H1 (cell line): ENCODE measurements around the gene ARID1B. TPM values are rescaled to one million over a fixed set of nuclear protein-coding genes. Genes with fewer than 3 reads are reported as not detected.

Experiments used
- CTCF ChIA-PET: fragments of 300-600 bp; sonication (Branson Sonifier 250); formaldehyde crosslinking; loops from one replicate; lab custom pipeline; 2021; ENCODE audit not compliant: partially characterized antibody; lab: Charles Lee
- POLR2A ChIA-PET: fragments of 300-600 bp; sonication (Branson Sonifier 250); formaldehyde crosslinking; loops from one replicate; lab custom pipeline; 2021; ENCODE audit warnings: inconsistent platforms; ENCODE audit not compliant: partially characterized antibody; lab: Charles Lee
- DNase-seq, 2 experiments: peaks; one replicate each; pipeline versions ENCODE4 v3.0.0 to v3.0.0-alpha.2; 2010 to 2022; ENCODE audit warnings: low spot score in 2 of 2, low read depth in 1 of 2, mixed read lengths in 1 of 2
- FAIRE-seq: peaks from 2 replicates; lab custom pipeline; 2011; peaks lifted over from hg19 to GRCh38; lab: Jason Lieb, UNC
- H2AFZ ChIP-seq: 2 replicates; pipeline ENCODE4 v1.8.1; 2012; ENCODE audit warnings: low read length, inconsistent platforms
- H2AK5ac ChIP-seq: 2 replicates; pipeline ENCODE4 v1.6.1; 2013; ENCODE audit warnings: low read depth, low read length
- H2BK120ac ChIP-seq: replicated peaks from 2 replicates; pipeline ENCODE3; 2013; ENCODE audit warnings: low read depth, low read length, inconsistent platforms
- H2BK12ac ChIP-seq: 2 replicates; pipeline ENCODE4 v1.6.1; 2013; ENCODE audit warnings: low read depth, low read length
- H2BK15ac ChIP-seq: 2 replicates; pipeline ENCODE4 v1.6.1; 2013; ENCODE audit warnings: low read length
- H2BK20ac ChIP-seq: 2 replicates; pipeline ENCODE4 v1.6.1; 2013; ENCODE audit warnings: low read length
- H2BK5ac ChIP-seq: 2 replicates; pipeline ENCODE4 v1.6.1; 2013; ENCODE audit warnings: low read depth, low read length
- H3K14ac ChIP-seq: 2 replicates; pipeline ENCODE4 v1.6.1; 2013; ENCODE audit warnings: inconsistent platforms; ENCODE audit not compliant: insufficient read length
- H3K18ac ChIP-seq: 2 replicates; pipeline ENCODE4 v1.6.1; 2013; ENCODE audit warnings: low read length; ENCODE audit errors: extremely low read depth
- H3K23ac ChIP-seq: 2 replicates; pipeline ENCODE4 v1.6.1; 2013; ENCODE audit warnings: inconsistent platforms; ENCODE audit not compliant: insufficient read length
- H3K23me2 ChIP-seq: 2 replicates; pipeline ENCODE4 v1.6.1; 2013; ENCODE audit warnings: low read depth, low read length
- H3K27ac ChIP-seq: 2 replicates; pipeline ENCODE4 v1.6.1; 2011; ENCODE audit warnings: low read depth, low read length, inconsistent platforms
- H3K27me3 ChIP-seq, 4 experiments: replicated peaks in 1 of 4; 1 replicate in 1 of 4; 2 replicates in 3 of 4; pipeline versions ENCODE4 v1.6.1 to v1.8.1; 2011 to 2013; ENCODE audit warnings: low read length in 3 of 4, mild to moderate bottlenecking in 3 of 4, inconsistent platforms in 2 of 4, mixed read lengths in 2 of 4, moderate library complexity in 1 of 4; ENCODE audit not compliant: control insufficient read depth in 3 of 4, insufficient read depth in 3 of 4; ENCODE audit errors: extremely low read depth in 1 of 4
- H3K36me3 ChIP-seq, 4 experiments: 2 replicates each; pipeline versions ENCODE4 v1.6.1 to v1.8.1; 2011 to 2013; ENCODE audit warnings: mild to moderate bottlenecking in 4 of 4, low read length in 3 of 4, moderate library complexity in 2 of 4, control low read depth in 1 of 4, inconsistent platforms in 1 of 4; ENCODE audit not compliant: insufficient read depth in 4 of 4, control insufficient read depth in 2 of 4
- H3K4ac ChIP-seq: replicated peaks from 2 replicates; pipeline ENCODE3; 2013; ENCODE audit warnings: low read length, low read depth, mixed read lengths, inconsistent platforms; ENCODE audit not compliant: insufficient read length
- H3K4me1 ChIP-seq, 4 experiments: replicated peaks in 1 of 4; 1 replicate in 1 of 4; 2 replicates in 3 of 4; pipeline versions ENCODE4 v1.6.1 to v1.8.1; 2011 to 2013; ENCODE audit warnings: low read length in 3 of 4, inconsistent platforms in 2 of 4, mixed read lengths in 1 of 4; ENCODE audit not compliant: insufficient read depth in 4 of 4, control insufficient read depth in 3 of 4
- H3K4me2 ChIP-seq, 2 experiments: 2 replicates each; pipeline versions ENCODE4 v1.6.1 to v1.8.1; 2011 to 2013; ENCODE audit warnings: low read depth in 2 of 2, low read length in 2 of 2, control low read depth in 1 of 2, inconsistent platforms in 1 of 2, mild to moderate bottlenecking in 1 of 2; ENCODE audit not compliant: insufficient read depth in 1 of 2
- H3K4me3 ChIP-seq, 4 experiments: fragments of 200-600, 300-600 bp in 1 of 4; sonication (generic), shearing (Covaris generic), sonication (Bioruptor Twin) in 1 of 4; 2 replicates each; pipeline versions ENCODE4 v1.5.1 to v1.8.1; 2011 to 2016; ENCODE audit warnings: low read length in 4 of 4, low read depth in 3 of 4, control low read depth in 2 of 4, inconsistent platforms in 2 of 4, mild to moderate bottlenecking in 2 of 4, mixed read lengths in 1 of 4, moderate library complexity in 1 of 4; ENCODE audit not compliant: insufficient read depth in 2 of 4; ENCODE audit errors: extremely low read depth in 1 of 4
- H3K56ac ChIP-seq: replicated peaks from 2 replicates; pipeline ENCODE3; 2013; ENCODE audit warnings: low read depth, mild to moderate bottlenecking, mixed read lengths, low read length, inconsistent platforms; ENCODE audit not compliant: insufficient read length
- H3K79me1 ChIP-seq: 2 replicates; pipeline ENCODE4 v1.6.1; 2013; ENCODE audit warnings: low read depth, low read length, control low read depth
- H3K79me2 ChIP-seq, 2 experiments: 2 replicates each; pipeline versions ENCODE4 v1.6.1 to v1.8.1; 2012 to 2013; ENCODE audit warnings: low read length in 2 of 2, mild to moderate bottlenecking in 2 of 2, inconsistent platforms in 1 of 2; ENCODE audit not compliant: insufficient read depth in 2 of 2, control insufficient read depth in 1 of 2
- H3K9ac ChIP-seq, 4 experiments: replicated peaks in 1 of 4; 1 replicate in 1 of 4; 2 replicates in 3 of 4; pipeline versions ENCODE4 v1.6.1 to v1.8.1; 2011 to 2013; ENCODE audit warnings: low read depth in 3 of 4, low read length in 3 of 4, control low read depth in 2 of 4, mild to moderate bottlenecking in 2 of 4, moderate library complexity in 2 of 4, inconsistent platforms in 1 of 4; ENCODE audit errors: extremely low read depth in 1 of 4
- H3K9me3 ChIP-seq, 2 experiments: 2 replicates each; pipeline versions ENCODE4 v1.6.1 to v1.8.1; 2012 to 2013; ENCODE audit warnings: mild to moderate bottlenecking in 2 of 2, moderate library complexity in 2 of 2, control low read depth in 1 of 2, inconsistent platforms in 1 of 2, low read depth in 1 of 2, low read length in 1 of 2, mixed read lengths in 1 of 2; ENCODE audit not compliant: insufficient read depth in 2 of 2
- H4K20me1 ChIP-seq, 2 experiments: replicated peaks in 1 of 2; 2 replicates each; pipeline versions ENCODE3 to v1.8.1; 2011 to 2013; ENCODE audit warnings: inconsistent platforms in 2 of 2, low read length in 2 of 2, mild to moderate bottlenecking in 1 of 2; ENCODE audit not compliant: insufficient read depth in 2 of 2, control insufficient read depth in 1 of 2
- H4K5ac ChIP-seq: 2 replicates; pipeline ENCODE4 v1.6.1; 2013; ENCODE audit warnings: low read length, low read depth, mixed read lengths, inconsistent platforms; ENCODE audit not compliant: insufficient read length
- H4K8ac ChIP-seq: 2 replicates; pipeline ENCODE4 v1.8.0; 2013; ENCODE audit warnings: mild to moderate bottlenecking, moderate library complexity, low read length, inconsistent platforms; ENCODE audit not compliant: insufficient read depth; ENCODE audit errors: extremely low read depth
- H4K91ac ChIP-seq: replicated peaks from 2 replicates; pipeline ENCODE3; 2013; ENCODE audit warnings: low read length, mixed read lengths, inconsistent platforms; ENCODE audit not compliant: insufficient read length
- CHD2 ChIP-seq: IDR thresholded peaks from 2 replicates; pipeline ENCODE4 v1.6.1; 2012; ENCODE audit warnings: low read length, improper control_type of control experiment
- KDM4A ChIP-seq: IDR thresholded peaks from one replicate; pipeline ENCODE4 v1.7.1; 2012; ENCODE audit warnings: low read depth, mild to moderate bottlenecking, moderate library complexity, low read length, inconsistent platforms; ENCODE audit not compliant: severe bottlenecking
- RAD21 ChIP-seq, 2 experiments: IDR thresholded peaks in 1 of 2; conservative IDR thresholded peaks in 1 of 2; 2 replicates each; pipeline ENCODE4 v1.6.1; 2011; ENCODE audit warnings: low read depth in 2 of 2, low read length in 2 of 2, improper control_type of control experiment in 1 of 2, inconsistent platforms in 1 of 2, mild to moderate bottlenecking in 1 of 2, moderate library complexity in 1 of 2
- WGBS, 2 experiments: shearing (Covaris generic) in 1 of 2; methylation state at CpG; one replicate each; pipeline versions ENCODE4 v1.1.6 to v1.1.7; 2013 to 2015; ENCODE audit warnings: low lambda C conversion rate in 2 of 2, mixed read lengths in 2 of 2, inconsistent platforms in 1 of 2, low coverage in 1 of 2, missing lambda C conversion rate in 1 of 2; ENCODE audit not compliant: insufficient replicate concordance in 2 of 2, insufficient coverage in 1 of 2, insufficient read length in 1 of 2; ENCODE audit errors: extremely low coverage in 1 of 2, missing lambda C conversion rate in 1 of 2; 5-methylcytosine and 5-hydroxymethylcytosine counted together
- polyA plus RNA-seq, 7 experiments: library from polyadenylated mRNA; depleted of rRNA in 3 of 7; stranded (reverse) in 5 of 7; unstranded in 2 of 7; fragments of >200 nt in 5 of 7; fragments of 200-250 nt in 2 of 7; gene quantifications; 1 replicate in 5 of 7; 2 replicates in 1 of 7; 4 replicates in 1 of 7; pipeline versions ENCODE4 v1.2.1 to v1.2.3, GENCODE V29; 2011 to 2013; ENCODE audit warnings: missing spikeins in 2 of 7, mixed read lengths in 2 of 7
- total RNA-seq: library from RNA; stranded (reverse); fragmentation: NEBNext Ultra II Directional; extraction: Animal tissue kit (Norgen Biotek cat#: 25700); gene quantifications from 2 replicates; pipeline ENCODE4 v1.2.1, GENCODE V29; 2021

ARID1B gene
- total and polyA plus RNA-seq, 2 of the 8 experiments (the other 6 are each of a cell fraction or from before 2014, with no cell fraction given) = 24.3 to 70.3 TPM

- Histone ChIP-seq H2BK20ac (no peak overlapping the region), H3K4me3 (no peak overlapping the region), H3K23ac (no peak overlapping the region), H3K9ac (peak overlapping the region in 1 of 4 experiments; percentile 7; a peak in 2 of 7 replicates), H4K5ac (peak overlapping the region; percentile 44), H3K56ac (no peak overlapping the region), H3K4me1 (peaks cover 0 to 14% (median 13%) of the 10 kb centered on the region in 4 experiments; a peak in 6 of 7 replicates), H2BK12ac (no peak overlapping the region), H4K8ac (no peak overlapping the region), H3K4me2 (peak overlapping the region in 1 of 2 experiments; percentile 23; a peak in 3 of 4 replicates), H3K18ac (no peak overlapping the region; the same call in 1 of the 2 replicates), H3K9me3 (no peaks in the 10 kb centered on the region), H2AK5ac (0 out of 2 replicates have a peak overlapping the region, but pooled peaks have one; percentile 0), H3K36me3 (no peaks in the 10 kb centered on the region), H3K27me3 (no peaks in the 10 kb centered on the region), H3K14ac (no peak overlapping the region), H3K27ac (peak overlapping the region; percentile 20; the same call in 1 of the 2 replicates), H4K20me1 (peaks cover 0 to 4% of the 10 kb centered on the region in 2 experiments), H2BK5ac (no peak overlapping the region), H2AFZ (no peak overlapping the region), H3K79me1 (0 out of 2 replicates have a peak, but pooled peaks cover 6% of the 10 kb centered on the region), H3K23me2 (no peaks in the 10 kb centered on the region), H2BK15ac (no peak overlapping the region), H4K91ac (no peak overlapping the region), H3K79me2 (peaks cover 3 to 99% of the 10 kb centered on the region in 2 experiments; a peak in 3 of 4 replicates), H3K4ac (no peak overlapping the region), H2BK120ac (no peak overlapping the region)
- 78% methylated on average over 18 of the region's 21 CpGs; no CpG with 5 or more reads in 1 of the 2 experiments for WGBS, 2 experiments
- no peak for DNase-seq
- ChIA-PET CTCF (interaction anchor here (0.6 to 1.3 kb wide), 3 partner anchors 9 to 152 kb away, joined by 3 to 4 read pairs (median 3); no protein-coding TSS in a partner anchor), POLR2A (interaction anchor here (1.2 kb wide), 1 partner anchor 19 kb away, joined by 3 read pairs; no protein-coding TSS in a partner anchor)
- no peak for FAIRE-seq
- no peak for TF ChIP-seq CHD2
- TF ChIP-seq KDM4A = no peak
- no peak for TF ChIP-seq RAD21 (IDR thresholded peaks at IDR 0.05 in 1 of 2, conservative IDR thresholded peaks at IDR 0.05 in 1 of 2; ENCODE audit: low read depth in 2 of 2, low read length in 2 of 2)
Observed at GRCh38 chr6:156976216-156977127, 199.3 kb downstream of the ARID1B start.
